ENCODE data around the gene ALKBH5. TPM values are rescaled to one million over a fixed set of nuclear protein-coding genes. Genes with fewer than 3 reads are reported as not detected.

Gene ALKBH5
- total RNA-seq, 1 experiment from 2014 or later = 94.5 TPM

DNA sequence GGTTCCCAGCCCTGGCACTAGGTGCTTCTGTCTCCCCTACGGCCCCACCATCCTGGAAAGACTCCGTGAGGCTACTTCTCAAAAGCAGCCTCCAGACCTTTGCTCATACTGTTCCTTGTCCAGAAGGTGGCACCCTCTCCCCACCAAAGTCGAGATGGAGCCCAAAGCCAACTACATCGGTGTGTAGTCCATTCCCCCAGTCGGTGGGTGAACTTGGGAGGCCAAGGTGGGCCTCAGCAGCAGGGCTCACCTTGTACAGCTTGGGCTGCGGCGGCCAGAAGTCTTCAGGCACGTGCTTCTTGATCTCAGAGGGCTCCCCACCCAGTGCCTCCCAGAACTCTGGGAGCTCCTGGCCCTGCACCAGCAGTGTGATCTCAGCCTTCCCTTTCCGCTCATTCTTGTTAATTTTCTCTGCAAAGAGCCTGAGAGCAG, 64.7 kb downstream of the ALKBH5 start:
- BruUV-seq (replicated peaks) = no TSS peak

DNA sequence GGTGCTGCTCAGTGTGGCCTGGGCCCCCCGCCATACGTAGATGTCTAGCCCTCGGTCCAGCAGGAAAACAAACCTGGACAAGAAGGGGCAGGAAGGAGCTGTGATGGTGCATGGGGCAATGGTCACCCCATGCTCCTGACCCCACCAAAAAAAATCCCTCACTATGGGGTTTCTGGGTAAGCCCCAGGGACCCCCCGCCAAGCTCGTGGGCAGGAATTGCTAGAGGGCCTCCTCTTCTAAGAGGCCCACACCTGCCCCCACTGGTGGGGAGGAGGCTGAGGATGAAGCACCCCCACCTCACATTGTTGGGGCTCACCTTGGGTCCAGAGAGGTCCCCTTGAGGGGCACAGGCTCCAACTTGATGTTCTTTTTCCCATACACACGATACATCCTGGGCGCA, 65.2 kb downstream of the ALKBH5 start:
- BruUV-seq (replicated peaks) = no TSS peak

More for the DNA sequence above, 64.7 kb downstream of the ALKBH5 start:
- Histone ChIP-seq H3K27me3 (ENCODE audit: control insufficient read depth, insufficient read depth, low read length) (no peaks in the 10 kb centered on the region), H3K4me3 (ENCODE audit: low read depth in 2 of 2, low read length in 2 of 2) (no peak overlapping the region), H3K36me3 (ENCODE audit: control insufficient read depth, insufficient read depth, low read length) (no peaks in the 10 kb centered on the region; the same call in 1 of the 2 replicates), H3K27ac (ENCODE audit: low read length) (no peak overlapping the region), H3K4me1 (ENCODE audit: control insufficient read depth, insufficient read depth, low read length) (no peaks in the 10 kb centered on the region), H3K9me3 (ENCODE audit: control insufficient read depth, insufficient read depth, low read depth, low read length) (no peaks in the 10 kb centered on the region)
- TF ChIP-seq, protein P1, sequence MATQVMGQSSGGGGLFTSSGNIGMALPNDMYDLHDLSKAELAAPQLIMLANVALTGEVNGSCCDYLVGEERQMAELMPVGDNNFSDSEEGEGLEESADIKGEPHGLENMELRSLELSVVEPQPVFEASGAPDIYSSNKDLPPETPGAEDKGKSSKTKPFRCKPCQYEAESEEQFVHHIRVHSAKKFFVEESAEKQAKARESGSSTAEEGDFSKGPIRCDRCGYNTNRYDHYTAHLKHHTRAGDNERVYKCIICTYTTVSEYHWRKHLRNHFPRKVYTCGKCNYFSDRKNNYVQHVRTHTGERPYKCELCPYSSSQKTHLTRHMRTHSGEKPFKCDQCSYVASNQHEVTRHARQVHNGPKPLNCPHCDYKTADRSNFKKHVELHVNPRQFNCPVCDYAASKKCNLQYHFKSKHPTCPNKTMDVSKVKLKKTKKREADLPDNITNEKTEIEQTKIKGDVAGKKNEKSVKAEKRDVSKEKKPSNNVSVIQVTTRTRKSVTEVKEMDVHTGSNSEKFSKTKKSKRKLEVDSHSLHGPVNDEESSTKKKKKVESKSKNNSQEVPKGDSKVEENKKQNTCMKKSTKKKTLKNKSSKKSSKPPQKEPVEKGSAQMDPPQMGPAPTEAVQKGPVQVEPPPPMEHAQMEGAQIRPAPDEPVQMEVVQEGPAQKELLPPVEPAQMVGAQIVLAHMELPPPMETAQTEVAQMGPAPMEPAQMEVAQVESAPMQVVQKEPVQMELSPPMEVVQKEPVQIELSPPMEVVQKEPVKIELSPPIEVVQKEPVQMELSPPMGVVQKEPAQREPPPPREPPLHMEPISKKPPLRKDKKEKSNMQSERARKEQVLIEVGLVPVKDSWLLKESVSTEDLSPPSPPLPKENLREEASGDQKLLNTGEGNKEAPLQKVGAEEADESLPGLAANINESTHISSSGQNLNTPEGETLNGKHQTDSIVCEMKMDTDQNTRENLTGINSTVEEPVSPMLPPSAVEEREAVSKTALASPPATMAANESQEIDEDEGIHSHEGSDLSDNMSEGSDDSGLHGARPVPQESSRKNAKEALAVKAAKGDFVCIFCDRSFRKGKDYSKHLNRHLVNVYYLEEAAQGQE (IDR thresholded peaks at IDR 0.05; ENCODE audit: insufficient read depth in 1 of 2, low read depth in 2 of 2, low read length in 1 of 2) = no peak
- TF ChIP-seq, protein P2, sequence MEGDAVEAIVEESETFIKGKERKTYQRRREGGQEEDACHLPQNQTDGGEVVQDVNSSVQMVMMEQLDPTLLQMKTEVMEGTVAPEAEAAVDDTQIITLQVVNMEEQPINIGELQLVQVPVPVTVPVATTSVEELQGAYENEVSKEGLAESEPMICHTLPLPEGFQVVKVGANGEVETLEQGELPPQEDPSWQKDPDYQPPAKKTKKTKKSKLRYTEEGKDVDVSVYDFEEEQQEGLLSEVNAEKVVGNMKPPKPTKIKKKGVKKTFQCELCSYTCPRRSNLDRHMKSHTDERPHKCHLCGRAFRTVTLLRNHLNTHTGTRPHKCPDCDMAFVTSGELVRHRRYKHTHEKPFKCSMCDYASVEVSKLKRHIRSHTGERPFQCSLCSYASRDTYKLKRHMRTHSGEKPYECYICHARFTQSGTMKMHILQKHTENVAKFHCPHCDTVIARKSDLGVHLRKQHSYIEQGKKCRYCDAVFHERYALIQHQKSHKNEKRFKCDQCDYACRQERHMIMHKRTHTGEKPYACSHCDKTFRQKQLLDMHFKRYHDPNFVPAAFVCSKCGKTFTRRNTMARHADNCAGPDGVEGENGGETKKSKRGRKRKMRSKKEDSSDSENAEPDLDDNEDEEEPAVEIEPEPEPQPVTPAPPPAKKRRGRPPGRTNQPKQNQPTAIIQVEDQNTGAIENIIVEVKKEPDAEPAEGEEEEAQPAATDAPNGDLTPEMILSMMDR (IDR thresholded peaks at IDR 0.05) = peak; percentile 85
- ATAC-seq = peak; percentile 74; the same call in 1 of the 2 replicates
- POLR2A ChIA-PET = no interaction called here
- intact Hi-C loops (cut with micrococcal nuclease; ENCODE audit: unreplicated experiment) = no loop called here
- CTCF ChIA-PET = no interaction called here
- in situ Hi-C loops (cut with HindIII; ENCODE audit: low pct_unique_long_range_greater_than_20kb, low sequenced_read_pairs) = no loop called here
- no peak for DNase-seq (ENCODE audit: low read depth, low spot score)

DNA sequence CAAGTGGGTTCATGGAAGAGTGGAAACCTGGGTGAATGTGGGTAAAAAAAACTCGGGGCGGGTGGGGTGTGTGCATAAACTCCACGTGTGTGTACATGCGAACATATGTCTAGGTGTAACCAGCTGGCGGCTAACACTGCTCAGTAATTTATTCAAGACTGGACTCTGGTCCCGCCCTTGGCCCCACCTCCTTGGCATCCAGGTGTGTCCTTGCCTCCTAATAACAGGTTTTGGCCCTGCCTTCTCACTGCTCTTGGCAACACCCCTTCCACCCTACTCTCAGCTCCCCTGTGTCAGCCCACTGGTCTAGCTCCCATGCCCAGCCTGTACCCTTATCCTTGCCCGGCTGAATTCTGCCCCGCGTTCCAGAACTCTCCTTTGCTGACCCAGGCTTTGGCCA, 66.6 kb downstream of the ALKBH5 start:
- CTCF ChIA-PET = no interaction called here
- ATAC-seq (no peak), DNase-seq (ENCODE audit: low read depth, low spot score) (no peak)
- Histone ChIP-seq H3K27me3 (ENCODE audit: control insufficient read depth, insufficient read depth, low read length) (no peaks in the 10 kb centered on the region), H3K9me3 (ENCODE audit: control insufficient read depth, insufficient read depth, low read depth, low read length) (no peaks in the 10 kb centered on the region), H3K27ac (ENCODE audit: low read length) (no peak overlapping the region), H3K36me3 (ENCODE audit: control insufficient read depth, insufficient read depth, low read length) (no peaks in the 10 kb centered on the region; the same call in 1 of the 2 replicates), H3K4me1 (ENCODE audit: control insufficient read depth, insufficient read depth, low read length) (no peaks in the 10 kb centered on the region), H3K4me3 (ENCODE audit: low read depth in 2 of 2, low read length in 2 of 2) (no peak overlapping the region)
- in situ Hi-C loops (cut with HindIII; ENCODE audit: low pct_unique_long_range_greater_than_20kb, low sequenced_read_pairs) = no loop called here
- POLR2A ChIA-PET = no interaction called here
- TF ChIP-seq POLR2AphosphoS5 (IDR thresholded peaks at IDR 0.05; ENCODE audit: low read depth, low read length) (no peak), TCF7L2 (IDR thresholded peaks at IDR 0.05; ENCODE audit: low read depth, low read length) (no peak), SIN3A (IDR thresholded peaks at IDR 0.05; ENCODE audit: borderline replicate concordance, insufficient read depth, low read depth, low read length) (no peak)
- TF ChIP-seq, protein P1 (IDR thresholded peaks at IDR 0.05; ENCODE audit: insufficient read depth in 1 of 2, low read depth in 2 of 2, low read length in 1 of 2) = no peak
- TF ChIP-seq, protein P2 (IDR thresholded peaks at IDR 0.05) = no peak
- intact Hi-C loops (cut with micrococcal nuclease; ENCODE audit: unreplicated experiment) = no loop called here
- no TSS peak for BruUV-seq (replicated peaks)

More for the DNA sequence above, 65.2 kb downstream of the ALKBH5 start:
- Histone ChIP-seq H3K9me3 (ENCODE audit: control insufficient read depth, insufficient read depth, low read depth, low read length) (no peaks in the 10 kb centered on the region), H3K27me3 (ENCODE audit: control insufficient read depth, insufficient read depth, low read length) (no peaks in the 10 kb centered on the region), H3K27ac (ENCODE audit: low read length) (no peak overlapping the region), H3K36me3 (ENCODE audit: control insufficient read depth, insufficient read depth, low read length) (no peaks in the 10 kb centered on the region; the same call in 1 of the 2 replicates), H3K4me3 (ENCODE audit: low read depth in 2 of 2, low read length in 2 of 2) (no peak overlapping the region), H3K4me1 (ENCODE audit: control insufficient read depth, insufficient read depth, low read length) (no peaks in the 10 kb centered on the region)
- CTCF ChIA-PET = no interaction called here
- POLR2A ChIA-PET = no interaction called here
- in situ Hi-C loops (cut with HindIII; ENCODE audit: low pct_unique_long_range_greater_than_20kb, low sequenced_read_pairs) (no loop called here), intact Hi-C loops (cut with micrococcal nuclease; ENCODE audit: unreplicated experiment) (no loop called here)
- no peak for ATAC-seq
- DNase-seq (ENCODE audit: low read depth, low spot score) = no peak
- TF ChIP-seq TCF7L2 (IDR thresholded peaks at IDR 0.05; ENCODE audit: low read depth, low read length) (no peak), SIN3A (IDR thresholded peaks at IDR 0.05; ENCODE audit: borderline replicate concordance, insufficient read depth, low read depth, low read length) (no peak)
